Testis (tissue), 3 donors: Measurements from ENCODE around the gene DVL2. TPM values are rescaled to one million over a fixed set of nuclear protein-coding genes. Genes with fewer than 3 reads are reported as not detected.

Experiments
- DNase-seq: peaks from one replicate; pipeline ENCODE4 v3.0.0-alpha.2; 2019
- H3K27ac ChIP-seq, 2 donors: fragments of 200-600 bp; sonication (generic); one replicate each; pipeline ENCODE4 v1.5.1; 2019
- H3K27me3 ChIP-seq: fragments of 200-600 bp; sonication (generic); one replicate; pipeline ENCODE4 v1.5.1; 2019
- H3K36me3 ChIP-seq: fragments of 200-600 bp; sonication (generic); one replicate; pipeline ENCODE4 v1.5.1; 2017; ENCODE audit warnings: low read depth; ENCODE audit errors: missing control alignments
- H3K4me1 ChIP-seq: fragments of 200-600 bp; sonication (generic); one replicate; pipeline ENCODE4 v1.5.1; 2019
- H3K4me3 ChIP-seq, 2 donors: fragments of 200-600 bp; sonication (generic); one replicate each; pipeline ENCODE4 v1.5.1; 2017 to 2019
- H3K9me3 ChIP-seq: fragments of 200-600 bp; sonication (generic); one replicate; pipeline ENCODE4 v1.5.1; 2017
- CTCF ChIP-seq, 3 experiments: fragments of 450-650 bp in 2 of 3; fragments of 200-600 bp in 1 of 3; sonication (generic) in 1 of 3; IDR thresholded peaks; one replicate each; pipeline ENCODE4 v1.5.1; 2016 to 2019; ENCODE audit warnings: antibody characterized with exemption in 3 of 3, mild to moderate bottlenecking in 2 of 3, moderate library complexity in 1 of 3
- POLR2A ChIP-seq: fragments of 450-650 bp; IDR thresholded peaks from one replicate; pipeline ENCODE4 v1.6.1; 2017; ENCODE audit warnings: antibody characterized with exemption, mild to moderate bottlenecking, moderate library complexity
- WGBS, 2 donors: methylation state at CpG; one replicate each; pipeline ENCODE4 v1.1.5; 2018; 5-methylcytosine and 5-hydroxymethylcytosine counted together
- intact Hi-C: fragments of 100-400 bp; cut with DNase I; formaldehyde crosslinking; loops from one replicate; pipeline ENCODE4 v1.15.1; 2023; ENCODE audit warnings: low total_unique reads
- polyA plus RNA-seq: library from polyadenylated mRNA; stranded (reverse); fragments of 350-450 nt; fragmentation: Illumina TruSeq; extraction: RNeasy Lipid Tissue Mini Kit (QIAGEN cat#74804); gene quantifications from one replicate; pipeline ENCODE4 v1.2.3, GENCODE V29; 2014; ENCODE audit warnings: low read depth, low replicate concordance; ENCODE audit not compliant: insufficient read depth
- total RNA-seq, 2 donors: library from RNA; depleted of rRNA; stranded (reverse); fragments of >200 nt; gene quantifications; one replicate each; pipeline ENCODE4 v1.2.3, GENCODE V29; 2016

DVL2 gene
- total and polyA plus RNA-seq, 3 donors from 2014 or later, result 43.6 to 102 (median 81.3) TPM

- no peak overlapping the region for H3K4me3 ChIP-seq
- no peaks in the 10 kb centered on the region for H3K9me3 ChIP-seq
- no peaks in the 10 kb centered on the region for H3K36me3 ChIP-seq
- 87 to 92% methylated on average over 8 of the region's 8 CpGs for WGBS, 2 donors
- no peak overlapping the region for H3K27ac ChIP-seq
- no peak for DNase-seq
- H3K4me1 ChIP-seq, result peaks cover 17% of the 10 kb centered on the region
- no peaks in the 10 kb centered on the region for H3K27me3 ChIP-seq
- intact Hi-C loops, result no loop called here
- TF ChIP-seq POLR2A, result no peak
Observed at GRCh38 chr17:7256766-7257456, 22.6 kb upstream of the DVL2 start.

GRCh38 chr17:7254511-7254910 lies 20.2 kb upstream of the DVL2 start:
- H3K27me3 ChIP-seq, result no peaks in the 10 kb centered on the region
- H3K27ac ChIP-seq, result no peak overlapping the region
- intact Hi-C loops, result no loop called here
- H3K36me3 ChIP-seq, result no peaks in the 10 kb centered on the region
- peaks cover 20% of the 10 kb centered on the region for H3K4me1 ChIP-seq
- H3K4me3 ChIP-seq, result no peak overlapping the region
- TF ChIP-seq POLR2A (no peak), CTCF (IDR thresholded peaks at IDR 0.05) (no peak)
- no peak for DNase-seq
- WGBS, 2 donors, result 76 to 80% methylated on average over 4 of the region's 4 CpGs
- no peaks in the 10 kb centered on the region for H3K9me3 ChIP-seq

DNA sequence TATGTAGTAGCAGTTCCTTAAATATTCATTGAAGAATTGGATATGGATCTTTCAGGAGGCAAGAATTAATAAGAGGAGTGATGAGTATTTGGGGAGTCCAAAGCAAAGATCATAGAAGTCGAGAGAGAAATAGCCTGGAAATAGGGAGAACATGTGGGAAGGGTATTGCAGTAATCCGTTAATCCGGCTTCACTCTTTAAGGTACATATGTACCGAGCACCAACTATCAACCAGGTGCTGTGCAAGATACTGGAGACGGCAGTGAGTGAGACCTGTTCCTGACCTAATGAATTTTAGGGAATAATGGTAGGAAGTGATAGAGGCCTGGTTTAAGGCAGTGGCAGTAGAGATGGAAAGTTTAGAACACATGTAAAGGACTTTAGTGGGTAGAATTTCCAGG lies 18.8 kb upstream of the DVL2 start:
- DNase-seq, result no peak
- peaks cover 26% of the 10 kb centered on the region for H3K4me1 ChIP-seq
- peak overlapping the region in 1 of 2 donors; percentile 98 for H3K4me3 ChIP-seq
- peak overlapping the region; percentile 99 to 100 for H3K27ac ChIP-seq
- 41 to 61% methylated on average over 5 of the region's 5 CpGs for WGBS, 2 donors
- no peaks in the 10 kb centered on the region for H3K27me3 ChIP-seq
- no peaks in the 10 kb centered on the region for H3K9me3 ChIP-seq
- intact Hi-C loops, result no loop called here
- H3K36me3 ChIP-seq, result no peaks in the 10 kb centered on the region
- TF ChIP-seq CTCF (IDR thresholded peaks at IDR 0.05) (no peak), POLR2A (no peak)

- TF ChIP-seq POLR2A, result no peak
- TF ChIP-seq CTCF (IDR thresholded peaks at IDR 0.05), result peak in 2 of 3 experiments; percentile 2 to 31
- no peaks in the 10 kb centered on the region for H3K27me3 ChIP-seq
- H3K36me3 ChIP-seq, result no peaks in the 10 kb centered on the region
- WGBS, 2 donors, result 1 to 2% methylated on average over 33 to 55 of the region's 55 CpGs
- H3K27ac ChIP-seq, result peak within 1 kb of the TSS; percentile 99 to 100
- H3K9me3 ChIP-seq, result no peaks in the 10 kb centered on the region
- H3K4me1 ChIP-seq, result peaks cover 26% of the 10 kb centered on the region
- intact Hi-C loops, result no loop called here
- DNase-seq, result peak; percentile 94
- peak within 1 kb of the TSS; percentile 88 to 98 for H3K4me3 ChIP-seq
Observed at GRCh38 chr17:7252176-7253043, 18.1 kb upstream of the DVL2 start, which contains the start of gene ELP5. ELP5 (plus strand) TSS chr17:7252215; CDS start chr17:7252551, 336 bp downstream.

DNA sequence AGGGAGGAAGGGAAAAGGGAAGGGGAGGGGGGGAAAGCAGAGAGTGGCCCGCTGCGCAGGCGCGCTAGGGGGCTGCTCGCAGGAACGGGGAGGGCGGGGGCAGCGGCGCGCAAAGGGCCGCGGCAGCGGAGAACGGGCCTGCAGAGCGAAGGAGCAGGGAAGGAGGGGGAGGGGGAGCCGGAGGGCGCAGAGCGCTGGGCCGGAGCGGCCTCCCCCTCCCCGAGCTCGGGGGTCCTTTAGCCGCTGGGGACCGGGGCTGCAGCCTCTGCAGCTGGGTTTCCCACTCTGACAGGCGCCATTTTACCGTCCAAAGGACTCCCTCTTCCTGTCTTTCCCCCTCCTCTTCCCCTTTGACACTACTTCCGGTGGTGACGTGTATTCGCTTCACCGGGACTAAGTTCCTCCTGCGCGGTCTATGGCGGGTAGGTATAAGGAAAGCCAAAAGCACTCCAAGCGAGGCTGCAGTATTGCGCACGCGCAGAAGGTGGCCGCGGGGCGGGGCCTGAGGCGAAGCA lies 17.4 kb upstream of the DVL2 start, which contains the start of gene CTDNEP1:
TSS of gene CTDNEP1 (minus strand) at position 74 of the 515 bp plus-strand sequence. CDS start 438 bp downstream, outside the sequence.
- H3K4me1 ChIP-seq, result peaks cover 26% of the 10 kb centered on the region
- H3K4me3 ChIP-seq, result peak within 1 kb of the TSS; percentile 88 to 98
- no peaks in the 10 kb centered on the region for H3K9me3 ChIP-seq
- intact Hi-C loops, result no loop called here
- DNase-seq, result peak; percentile 99
- peak within 1 kb of the TSS; percentile 99 to 100 for H3K27ac ChIP-seq
- TF ChIP-seq CTCF (IDR thresholded peaks at IDR 0.05) (no peak), POLR2A (no peak)
- WGBS, 2 donors, result 0 to 1% methylated on average over 34 to 41 of the region's 41 CpGs
- no peaks in the 10 kb centered on the region for H3K36me3 ChIP-seq
- H3K27me3 ChIP-seq, result no peaks in the 10 kb centered on the region
